HCT116 (cell line): ENCODE data around the gene MYOM1. TPM values are rescaled to one million over a fixed set of nuclear protein-coding genes. Genes with fewer than 3 reads are reported as not detected.

Source experiments
- ATAC-seq: fragments of 200-7000 bp; cut with Tn5 transposase; 2 replicates; pipeline ENCODE4 v1.9.1; 2020; ENCODE audit warnings: mild to moderate bottlenecking, moderate library complexity
- BruUV-seq: library from RNA; stranded (reverse); fragments of 400-500 nt; replicated peaks from 2 replicates; lab custom pipeline; 2021; lab: Mats Ljungman, UMichigan
- CTCF ChIA-PET: fragments of 300-600 bp; sonication (Branson Sonifier 250); formaldehyde crosslinking; loops from one replicate; lab custom pipeline; 2021; ENCODE audit warnings: antibody characterized with exemption; lab: Charles Lee
- POLR2A ChIA-PET: fragments of 300-600, 350-600 bp; sonication (Branson Sonifier 250); formaldehyde crosslinking; loops from one replicate; lab custom pipeline; 2021; ENCODE audit warnings: antibody characterized with exemption; lab: Charles Lee
- RAD21 ChIA-PET, 2 experiments: fragments of 300-600 bp; sonication (Branson Sonifier 250); formaldehyde crosslinking; loops; one replicate each; lab custom pipeline; 2023; ENCODE audit warnings: low total read pairs in 2 of 2; ENCODE audit not compliant: uncharacterized antibody in 2 of 2, unreplicated experiment in 2 of 2, low non-redundant PET in 1 of 2; lab: Charles Lee
- DNase-seq: peaks from one replicate; pipeline ENCODE4 v3.0.0-alpha.2; 2010; ENCODE audit warnings: low read depth, low spot score
- H2AFZ ChIP-seq: fragments of 200-600 bp; shearing (Covaris generic), sonication (generic); 2 replicates; pipeline ENCODE4 v1.6.1; 2017; ENCODE audit warnings: low read depth, mixed run types, mixed read lengths, antibody characterized with exemption, low read length; ENCODE audit not compliant: poor library complexity, severe bottlenecking
- H3K27ac ChIP-seq: 2 replicates; pipeline ENCODE4 v1.5.1; 2012; ENCODE audit warnings: low read depth, low read length
- H3K27me3 ChIP-seq: fragments of 200-600 bp; sonication (generic); 2 replicates; pipeline ENCODE4 v1.6.1; 2016; ENCODE audit warnings: mixed run types, low read length, mixed read lengths; ENCODE audit not compliant: insufficient read depth
- H3K36me3 ChIP-seq, 2 experiments: fragments of 200-500 bp in 1 of 2; fragments of 200-600 bp in 1 of 2; sonication (Bioruptor generic) in 1 of 2; sonication (generic) in 1 of 2; 2 replicates each; pipeline versions ENCODE4 v1.5.1 to v1.6.1; 2014 to 2016; ENCODE audit warnings: low read length in 2 of 2, inconsistent platforms in 1 of 2, mixed read lengths in 1 of 2, mixed run types in 1 of 2; ENCODE audit not compliant: insufficient read depth in 2 of 2, control insufficient read depth in 1 of 2
- H3K4me1 ChIP-seq, 2 experiments: fragments of 200-600 bp in 1 of 2; sonication (generic) in 1 of 2; 2 replicates each; pipeline versions ENCODE4 v1.5.1 to v1.6.1; 2012 to 2017; ENCODE audit warnings: low read length in 2 of 2, inconsistent platforms in 1 of 2, mild to moderate bottlenecking in 1 of 2, mixed read lengths in 1 of 2, mixed run types in 1 of 2, moderate library complexity in 1 of 2; ENCODE audit not compliant: insufficient read depth in 2 of 2, control insufficient read depth in 1 of 2
- H3K4me2 ChIP-seq: fragments of 200-600 bp; sonication (generic); 2 replicates; pipeline ENCODE4 v1.6.1; 2017; ENCODE audit warnings: mixed run types, low read length, mixed read lengths
- H3K4me3 ChIP-seq, 2 experiments: fragments of 200-600 bp in 1 of 2; sonication (generic) in 1 of 2; replicated peaks in 1 of 2; 2 replicates each; pipeline ENCODE4 v1.5.1; 2011 to 2016; ENCODE audit warnings: low read length in 2 of 2, control low read depth in 1 of 2, low read depth in 1 of 2, mild to moderate bottlenecking in 1 of 2, mixed read lengths in 1 of 2, mixed run types in 1 of 2
- H3K79me2 ChIP-seq: fragments of 200-600 bp; sonication (generic); 2 replicates; pipeline ENCODE4 v1.6.1; 2017; ENCODE audit warnings: mild to moderate bottlenecking, mixed run types, low read length, moderate library complexity, mixed read lengths; ENCODE audit not compliant: insufficient read depth
- H3K9ac ChIP-seq: fragments of 200-600 bp; sonication (generic); 2 replicates; pipeline ENCODE4 v1.6.1; 2016; ENCODE audit warnings: low read length, mixed read lengths
- H3K9me2 ChIP-seq: fragments of 200-600 bp; sonication (generic), shearing (Covaris generic); 2 replicates; pipeline ENCODE4 v1.6.1; 2017; ENCODE audit warnings: mixed run types, mild to moderate bottlenecking, moderate library complexity; ENCODE audit not compliant: insufficient read depth
- H3K9me3 ChIP-seq, 2 experiments: fragments of 200-500 bp in 1 of 2; fragments of 200-600 bp in 1 of 2; sonication (Bioruptor generic) in 1 of 2; sonication (generic) in 1 of 2; 2 replicates each; pipeline ENCODE4 v1.6.1; 2014 to 2017; ENCODE audit warnings: low read length in 2 of 2, mixed read lengths in 2 of 2, inconsistent platforms in 1 of 2, low read depth in 1 of 2, mild to moderate bottlenecking in 1 of 2, mixed run types in 1 of 2, moderate library complexity in 1 of 2; ENCODE audit not compliant: control insufficient read depth in 1 of 2, insufficient read depth in 1 of 2
- H4K20me1 ChIP-seq: fragments of 200-600 bp; sonication (generic), shearing (Covaris generic); 2 replicates; pipeline ENCODE4 v1.6.1; 2017; ENCODE audit warnings: mixed run types, mild to moderate bottlenecking, moderate library complexity; ENCODE audit not compliant: insufficient read depth
- CEBPB ChIP-seq: IDR thresholded peaks from 2 replicates; pipeline ENCODE4 v1.6.1; 2012; ENCODE audit warnings: low read depth
- EZH2phosphoT487 ChIP-seq: fragments of 200-600 bp; IDR thresholded peaks from 2 replicates; pipeline ENCODE4 v1.6.1; 2018; ENCODE audit warnings: antibody characterized with exemption, borderline replicate concordance
- JUND ChIP-seq: IDR thresholded peaks from 2 replicates; pipeline ENCODE4 v1.6.1; 2012
- RAD21 ChIP-seq: IDR thresholded peaks from 2 replicates; pipeline ENCODE4 v1.6.1; 2012; ENCODE audit warnings: low read depth, mild to moderate bottlenecking
- REST ChIP-seq: IDR thresholded peaks from 2 replicates; pipeline ENCODE4 v1.6.1; 2012; ENCODE audit warnings: low read depth
- SIN3A ChIP-seq: IDR thresholded peaks from 2 replicates; pipeline ENCODE4 v1.6.1; 2012; ENCODE audit warnings: low read depth
- SP1 ChIP-seq: IDR thresholded peaks from 2 replicates; pipeline ENCODE4 v1.6.1; 2012; ENCODE audit warnings: low read depth
- YY1 ChIP-seq: IDR thresholded peaks from 2 replicates; pipeline ENCODE4 v1.6.1; 2011; ENCODE audit warnings: low read length, low read depth, moderate library complexity, mild to moderate bottlenecking; ENCODE audit not compliant: insufficient replicate concordance; ENCODE audit errors: extremely low read depth
- ZFX ChIP-seq: fragments of 450-650 bp; IDR thresholded peaks from 2 replicates; pipeline ENCODE4 v1.6.1; 2017
- intact Hi-C: fragments of 100-400 bp; cut with micrococcal nuclease; formaldehyde crosslinking; loops from 2 replicates; pipeline ENCODE4 v1.10.0; 2022
- total RNA-seq: library from RNA; stranded (reverse); gene quantifications from one replicate; pipeline ENCODE4 v1.2.1, GENCODE V29; 2021; ENCODE audit not compliant: unreplicated experiment

The MYOM1 gene
- total RNA-seq, 1 experiment from 2014 or later: 0.52 TPM

GRCh38 chr18:3058328-3059191 is 161.2 kb downstream of the MYOM1 start:
- Histone ChIP-seq H3K36me3 (no peaks in the 10 kb centered on the region), H3K4me3 (no peak overlapping the region), H3K9me3 (0 out of 4 replicates have a peak, but pooled peaks cover 0 to under 1% of the 10 kb centered on the region in 2 experiments), H3K4me1 (no peaks in the 10 kb centered on the region), H4K20me1 (no peaks in the 10 kb centered on the region), H3K9ac (no peak overlapping the region), H3K79me2 (no peaks in the 10 kb centered on the region), H3K4me2 (no peak overlapping the region), H3K27me3 (no peaks in the 10 kb centered on the region), H2AFZ (no peak overlapping the region), H3K9me2 (no peaks in the 10 kb centered on the region), H3K27ac (no peak overlapping the region)
- ChIA-PET CTCF (no interaction called here), POLR2A (no interaction called here), RAD21 (no interaction called here)
- ATAC-seq: no peak
- TF ChIP-seq EZH2phosphoT487: no peak
- TF ChIP-seq JUND: no peak
- no peak for TF ChIP-seq REST
- TF ChIP-seq ZFX: no peak
- no peak for TF ChIP-seq RAD21
- TF ChIP-seq SIN3A: no peak
- TF ChIP-seq YY1: no peak
- TF ChIP-seq CEBPB: no peak
- TF ChIP-seq SP1: no peak
- BruUV-seq: no TSS peak
- intact Hi-C loops: no loop called here
- DNase-seq: no peak
